H1 (cell line): ENCODE results near the gene PORCN. TPM values are rescaled to one million over a fixed set of nuclear protein-coding genes. Genes with fewer than 3 reads are reported as not detected.

Source experiments
- ATF3 ChIP-seq: IDR thresholded peaks from 2 replicates; pipeline ENCODE4 v1.6.1; 2011; ENCODE audit warnings: low read depth, mild to moderate bottlenecking, low read length; ENCODE audit not compliant: insufficient read depth
- BCL11A ChIP-seq, 2 experiments: IDR thresholded peaks; one replicate each; pipeline ENCODE4 v1.6.1; 2011; ENCODE audit warnings: low read depth in 2 of 2, low read length in 2 of 2, mild to moderate bottlenecking in 2 of 2
- POU5F1 ChIP-seq: IDR thresholded peaks from 2 replicates; pipeline ENCODE4 v1.6.1; 2011; ENCODE audit warnings: low read depth, mild to moderate bottlenecking, low read length, moderate library complexity
- SIX5 ChIP-seq: IDR thresholded peaks from 2 replicates; pipeline ENCODE4 v1.6.1; 2011; ENCODE audit warnings: mild to moderate bottlenecking, low read depth, low read length
- polyA plus RNA-seq, 7 experiments: library from polyadenylated mRNA; depleted of rRNA in 3 of 7; stranded (reverse) in 5 of 7; unstranded in 2 of 7; fragments of >200 nt in 5 of 7; fragments of 200-250 nt in 2 of 7; gene quantifications; 1 replicate in 5 of 7; 2 replicates in 1 of 7; 4 replicates in 1 of 7; pipeline versions ENCODE4 v1.2.1 to v1.2.3, GENCODE V29; 2011 to 2013; ENCODE audit warnings: missing spikeins in 2 of 7, mixed read lengths in 2 of 7
- total RNA-seq: library from RNA; stranded (reverse); fragmentation: NEBNext Ultra II Directional; extraction: Animal tissue kit (Norgen Biotek cat#: 25700); gene quantifications from 2 replicates; pipeline ENCODE4 v1.2.1, GENCODE V29; 2021

The PORCN gene
- total and polyA plus RNA-seq, 2 of the 8 experiments (the other 6 are each of a cell fraction or from before 2014, with no cell fraction given): 14.6 to 34.1 TPM

GRCh38 chrX:48489296-48489695 is 19.5 kb upstream of the PORCN start (continued):
- no peak for TF ChIP-seq ATF3
- no peak for TF ChIP-seq BCL11A (IDR thresholded peaks at IDR 0.05; ENCODE audit: low read depth in 2 of 2, low read length in 2 of 2)
- no peak for TF ChIP-seq SIX5
- TF ChIP-seq POU5F1: no peak
